Adipocyte (in vitro differentiated cells): ENCODE measurements around the gene POT1.

Experiments
- DNase-seq: peaks from one replicate; pipeline ENCODE4 v3.0.0-alpha.2; 2015; ENCODE audit warnings: low read depth
- H3K27me3 ChIP-seq: replicated peaks from 2 replicates; pipeline ENCODE4 v1.7.0; 2013; ENCODE audit warnings: mild to moderate bottlenecking, low read length, moderate library complexity; ENCODE audit not compliant: control insufficient read depth, insufficient read depth
- H3K36me3 ChIP-seq: 2 replicates; pipeline ENCODE4 v1.7.0; 2013; ENCODE audit warnings: low read length, mild to moderate bottlenecking, moderate library complexity; ENCODE audit not compliant: control insufficient read depth, insufficient read depth, severe bottlenecking
- H3K4me1 ChIP-seq: 2 replicates; pipeline ENCODE4 v1.7.0; 2013; ENCODE audit warnings: mild to moderate bottlenecking, low read length, moderate library complexity; ENCODE audit not compliant: control insufficient read depth, insufficient read depth
- H3K4me3 ChIP-seq: 2 replicates; pipeline ENCODE4 v1.7.0; 2013; ENCODE audit warnings: mild to moderate bottlenecking, low read length, moderate library complexity
- H3K9ac ChIP-seq: 2 replicates; pipeline ENCODE4 v1.7.0; 2013; ENCODE audit warnings: mild to moderate bottlenecking, low read length, moderate library complexity
- H3K9me3 ChIP-seq: 2 replicates; pipeline ENCODE4 v1.7.0; 2013; ENCODE audit warnings: mild to moderate bottlenecking, low read length, moderate library complexity; ENCODE audit not compliant: control insufficient read depth

Gene POT1

GRCh38 chr7:124912972-124913371 lies 16.7 kb downstream of the POT1 start:
- Histone ChIP-seq H3K9ac (no peak overlapping the region), H3K4me3 (no peak overlapping the region), H3K27me3 (no peaks in the 10 kb centered on the region), H3K4me1 (peaks cover 11% of the 10 kb centered on the region), H3K36me3 (peaks cover 10% of the 10 kb centered on the region), H3K9me3 (no peaks in the 10 kb centered on the region)
- no peak for DNase-seq

GRCh38 chr7:124909808-124910207 lies 19.8 kb downstream of the POT1 start:
- Histone ChIP-seq H3K9ac (no peak overlapping the region), H3K9me3 (no peaks in the 10 kb centered on the region), H3K4me3 (no peak overlapping the region), H3K36me3 (peaks cover 5% of the 10 kb centered on the region), H3K4me1 (no peaks in the 10 kb centered on the region), H3K27me3 (no peaks in the 10 kb centered on the region)
- no peak for DNase-seq

GRCh38 chr7:124908259-124908658 lies 21.4 kb downstream of the POT1 start:
- Histone ChIP-seq H3K9me3 (no peaks in the 10 kb centered on the region), H3K9ac (no peak overlapping the region), H3K36me3 (peaks cover 2% of the 10 kb centered on the region), H3K27me3 (no peaks in the 10 kb centered on the region), H3K4me3 (no peak overlapping the region), H3K4me1 (no peaks in the 10 kb centered on the region)
- DNase-seq: peak; percentile 10

- no peaks in the 10 kb centered on the region for H3K36me3 ChIP-seq
- no peak overlapping the region for H3K4me3 ChIP-seq
- no peaks in the 10 kb centered on the region for H3K4me1 ChIP-seq
- no peak for DNase-seq
- no peaks in the 10 kb centered on the region for H3K9me3 ChIP-seq
- H3K9ac ChIP-seq: no peak overlapping the region
- no peaks in the 10 kb centered on the region for H3K27me3 ChIP-seq
Measured at GRCh38 chr7:124907490-124907889, 22.1 kb downstream of the POT1 start.

GRCh38 chr7:124898531-124898930 lies 31.1 kb downstream of the POT1 start:
- H3K4me1 ChIP-seq: peaks cover 17% of the 10 kb centered on the region
- peaks cover 11% of the 10 kb centered on the region for H3K36me3 ChIP-seq
- H3K9me3 ChIP-seq: no peaks in the 10 kb centered on the region
- no peaks in the 10 kb centered on the region for H3K27me3 ChIP-seq
- peak; percentile 61 for DNase-seq
- H3K4me3 ChIP-seq: peak overlapping the region; percentile 29
- H3K9ac ChIP-seq: no peak overlapping the region

GRCh38 chr7:124896001-124896400 lies 33.6 kb downstream of the POT1 start:
- Histone ChIP-seq H3K36me3 (peaks cover 27% of the 10 kb centered on the region), H3K9ac (no peak overlapping the region), H3K27me3 (no peaks in the 10 kb centered on the region), H3K4me1 (peaks cover 17% of the 10 kb centered on the region), H3K9me3 (no peaks in the 10 kb centered on the region), H3K4me3 (no peak overlapping the region)
- no peak for DNase-seq

GRCh38 chr7:124893140-124893827 lies 36.3 kb downstream of the POT1 start:
- DNase-seq: no peak
- no peak overlapping the region for H3K9ac ChIP-seq

GRCh38 chr7:124887247-124887646 lies 42.4 kb downstream of the POT1 start:
- DNase-seq: no peak
- Histone ChIP-seq H3K27me3 (no peaks in the 10 kb centered on the region), H3K4me1 (peaks cover 2% of the 10 kb centered on the region), H3K9me3 (no peaks in the 10 kb centered on the region), H3K9ac (no peak overlapping the region), H3K36me3 (peaks cover 37% of the 10 kb centered on the region), H3K4me3 (no peak overlapping the region)

More at GRCh38 chr7:124893140-124893827, 36.3 kb downstream of the POT1 start:
- H3K4me3 ChIP-seq: no peak overlapping the region
- H3K36me3 ChIP-seq: peaks cover 46% of the 10 kb centered on the region
- H3K27me3 ChIP-seq: no peaks in the 10 kb centered on the region
- H3K9me3 ChIP-seq: no peaks in the 10 kb centered on the region
- H3K4me1 ChIP-seq: peaks cover 8% of the 10 kb centered on the region

- DNase-seq: peak; percentile 8
- H3K9ac ChIP-seq: no peak overlapping the region
- H3K9me3 ChIP-seq: no peaks in the 10 kb centered on the region
- no peak overlapping the region for H3K4me3 ChIP-seq
- peaks cover 9% of the 10 kb centered on the region for H3K4me1 ChIP-seq
- no peaks in the 10 kb centered on the region for H3K36me3 ChIP-seq
- H3K27me3 ChIP-seq: no peaks in the 10 kb centered on the region
Measured at GRCh38 chr7:124881981-124882380, 47.6 kb downstream of the POT1 start.

GRCh38 chr7:124879771-124880170 lies 49.9 kb downstream of the POT1 start:
- no peak for DNase-seq
- no peak overlapping the region for H3K4me3 ChIP-seq
- peaks cover 14% of the 10 kb centered on the region for H3K4me1 ChIP-seq
- no peaks in the 10 kb centered on the region for H3K36me3 ChIP-seq
- no peaks in the 10 kb centered on the region for H3K9me3 ChIP-seq
- H3K9ac ChIP-seq: no peak overlapping the region
- H3K27me3 ChIP-seq: no peaks in the 10 kb centered on the region

GRCh38 chr7:124879103-124879502 lies 50.5 kb downstream of the POT1 start:
- Histone ChIP-seq H3K4me3 (no peak overlapping the region), H3K9me3 (no peaks in the 10 kb centered on the region), H3K36me3 (no peaks in the 10 kb centered on the region), H3K27me3 (no peaks in the 10 kb centered on the region), H3K9ac (no peak overlapping the region), H3K4me1 (peaks cover 14% of the 10 kb centered on the region)
- no peak for DNase-seq

GRCh38 chr7:124874644-124875163 lies 54.9 kb downstream of the POT1 start:
- no peak for DNase-seq
- Histone ChIP-seq H3K4me1 (peaks cover 5% of the 10 kb centered on the region), H3K9ac (no peak overlapping the region), H3K4me3 (no peak overlapping the region), H3K9me3 (no peaks in the 10 kb centered on the region), H3K27me3 (no peaks in the 10 kb centered on the region), H3K36me3 (no peaks in the 10 kb centered on the region)
